Stomach (tissue), 9 donors: Measurements from ENCODE around the gene NAV2. TPM values are rescaled to one million over a fixed set of nuclear protein-coding genes. Genes with fewer than 3 reads are reported as not detected.

Experiments used
- DNase-seq, 2 donors: peaks; one replicate each; pipeline versions ENCODE4 v3.0.0 to v3.0.0-alpha.2; 2013 to 2019
- H3K27ac ChIP-seq, 5 donors: fragments of 200-600 bp in 4 of 5; sonication (generic) in 4 of 5; one replicate each; pipeline ENCODE4 v1.5.1; 2013 to 2019; ENCODE audit warnings: mild to moderate bottlenecking in 1 of 5, moderate library complexity in 1 of 5
- H3K27me3 ChIP-seq, 3 donors: fragments of 200-600 bp; sonication (generic); one replicate each; pipeline ENCODE4 v1.5.1; 2017 to 2019; ENCODE audit warnings: mixed run types in 1 of 3
- H3K36me3 ChIP-seq, 4 donors: fragments of 200-600 bp; sonication (generic); 1 replicate in 3 of 4; 2 replicates in 1 of 4; pipeline ENCODE4 v1.5.1; 2016 to 2019
- H3K4me1 ChIP-seq, 4 donors: fragments of 200-600 bp; sonication (generic); one replicate each; pipeline ENCODE4 v1.5.1; 2016 to 2019
- H3K4me3 ChIP-seq, 4 donors: fragments of 200-600 bp; sonication (generic) in 3 of 4; one replicate each; pipeline ENCODE4 v1.5.1; 2016 to 2019; ENCODE audit warnings: mild to moderate bottlenecking in 1 of 4
- H3K9me3 ChIP-seq, 4 donors: fragments of 200-600 bp; sonication (generic); one replicate each; pipeline ENCODE4 v1.5.1; 2016 to 2019
- CTCF ChIP-seq, 7 experiments: fragments of 450-650 bp in 4 of 7; fragments of 200-600 bp in 3 of 7; sonication (generic) in 3 of 7; IDR thresholded peaks; one replicate each; pipeline ENCODE4 v1.5.1; 2016 to 2019; ENCODE audit warnings: antibody characterized with exemption in 7 of 7, control low read depth in 2 of 7, mild to moderate bottlenecking in 1 of 7
- EP300 ChIP-seq: sonication (generic); formaldehyde crosslinking; IDR thresholded peaks from one replicate; pipeline ENCODE4 v1.6.1; 2017; ENCODE audit warnings: antibody characterized with exemption
- POLR2A ChIP-seq, 4 donors: fragments of 450-650 bp; IDR thresholded peaks; one replicate each; pipeline ENCODE4 v1.6.1; 2016; ENCODE audit warnings: antibody characterized with exemption in 4 of 4, control low read depth in 2 of 4, mild to moderate bottlenecking in 1 of 4, moderate library complexity in 1 of 4
- POLR2AphosphoS5 ChIP-seq, 3 donors: sonication (generic); formaldehyde crosslinking; IDR thresholded peaks; one replicate each; pipeline ENCODE4 v1.6.1; 2016; ENCODE audit warnings: antibody characterized with exemption in 3 of 3
- WGBS, 5 donors: extraction: QIAGEN DNeasy Blood & Tissue Kit in 3 of 5; methylation state at CpG; one replicate each; pipeline versions ENCODE4 v1.1.5 to v1.1.7; 2013 to 2018; 5-methylcytosine and 5-hydroxymethylcytosine counted together
- intact Hi-C: fragments of 100-400 bp; cut with DNase I; formaldehyde crosslinking; loops from one replicate; pipeline ENCODE4 v1.15.1; 2023; ENCODE audit warnings: low total_unique reads
- polyA plus RNA-seq, 3 donors: library from polyadenylated mRNA; stranded (reverse); fragments of 200-250 nt; gene quantifications; one replicate each; pipeline ENCODE4 v1.2.3, GENCODE V29; 2013
- total RNA-seq, 5 donors: library from RNA; depleted of rRNA; stranded (reverse); fragments of >200 nt; gene quantifications; one replicate each; pipeline versions ENCODE4 v1.1.0 to v1.2.3, GENCODE V29; 2014 to 2016
- donor health status: healthy with polysubstance abuse.
- donor health status: Bipolar disorder and iron deficiency.
- donor health status: healthy.

NAV2 gene
- total and polyA plus RNA-seq, 8 donors: 1.8 to 92.4 (median 7.9) TPM

- intact Hi-C loops: no loop called here
- no peak for DNase-seq
- no peak overlapping the region for H3K27ac ChIP-seq
- WGBS, 5 donors: 30 to 69% (median 33%) methylated on average over 2 of the region's 2 CpGs
- H3K4me1 ChIP-seq: peaks cover 21 to 72% (median 53%) of the 10 kb centered on the region in 4 donors
- H3K27me3 ChIP-seq: no peaks in the 10 kb centered on the region
- H3K4me3 ChIP-seq: no peak overlapping the region
- no peaks in the 10 kb centered on the region for H3K9me3 ChIP-seq
- TF ChIP-seq EP300: no peak
- TF ChIP-seq POLR2AphosphoS5 (IDR thresholded peaks at IDR 0.05): no peak
- TF ChIP-seq POLR2A (IDR thresholded peaks at IDR 0.05): no peak
- no peaks in the 10 kb centered on the region for H3K36me3 ChIP-seq
Measured at GRCh38 chr11:19805827-19806226, 93.2 kb downstream of the NAV2 start.

GRCh38 chr11:19806251-19806650, 93.6 kb downstream of the NAV2 start:
- Histone ChIP-seq H3K27ac (no peak overlapping the region), H3K4me3 (no peak overlapping the region), H3K36me3 (no peaks in the 10 kb centered on the region), H3K4me1 (peaks cover 21 to 72% (median 50%) of the 10 kb centered on the region in 4 donors), H3K27me3 (no peaks in the 10 kb centered on the region), H3K9me3 (no peaks in the 10 kb centered on the region)
- whole genome bisulfite sequencing, 5 donors: 55 to 77% (median 69%) methylated on average over 2 of the region's 2 CpGs
- DNase-seq: no peak
- TF ChIP-seq POLR2A (IDR thresholded peaks at IDR 0.05) (no peak), EP300 (no peak), CTCF (IDR thresholded peaks at IDR 0.05) (no peak), POLR2AphosphoS5 (IDR thresholded peaks at IDR 0.05) (no peak)
- intact Hi-C loops: no loop called here

GRCh38 chr11:19808076-19808911, 95.7 kb downstream of the NAV2 start:
- H3K36me3 ChIP-seq: no peaks in the 10 kb centered on the region
- 79 to 94% (median 88%) methylated on average over 1 of the region's 1 CpG for WGBS, 5 donors
- intact Hi-C loops: no loop called here
- H3K27me3 ChIP-seq: no peaks in the 10 kb centered on the region
- no peak overlapping the region for H3K4me3 ChIP-seq
- TF ChIP-seq POLR2A (IDR thresholded peaks at IDR 0.05): no peak
- TF ChIP-seq CTCF (IDR thresholded peaks at IDR 0.05): no peak
- no peak for TF ChIP-seq EP300
- H3K9me3 ChIP-seq: no peaks in the 10 kb centered on the region
- DNase-seq: no peak
- H3K4me1 ChIP-seq: peaks cover 7 to 72% (median 45%) of the 10 kb centered on the region in 4 donors
- H3K27ac ChIP-seq: no peak overlapping the region

GRCh38 chr11:19810852-19811251, 98.2 kb downstream of the NAV2 start:
- no peaks in the 10 kb centered on the region for H3K9me3 ChIP-seq
- intact Hi-C loops: no loop called here
- no peaks in the 10 kb centered on the region for H3K36me3 ChIP-seq
- peaks cover 1 to 71% (median 44%) of the 10 kb centered on the region in 4 donors for H3K4me1 ChIP-seq
- WGBS, 5 donors: 75 to 84% (median 83%) methylated on average over 4 of the region's 4 CpGs
- H3K27ac ChIP-seq: no peak overlapping the region
- TF ChIP-seq POLR2A (IDR thresholded peaks at IDR 0.05): no peak
- TF ChIP-seq EP300: no peak
- TF ChIP-seq POLR2AphosphoS5 (IDR thresholded peaks at IDR 0.05): no peak
- no peak for TF ChIP-seq CTCF (IDR thresholded peaks at IDR 0.05)
- no peak for DNase-seq
- no peaks in the 10 kb centered on the region for H3K27me3 ChIP-seq
- no peak overlapping the region for H3K4me3 ChIP-seq

GRCh38 chr11:19811380-19811779, 98.7 kb downstream of the NAV2 start:
- peaks cover 0 to 69% (median 44%) of the 10 kb centered on the region in 4 donors for H3K4me1 ChIP-seq
- H3K27me3 ChIP-seq: no peaks in the 10 kb centered on the region
- no peak overlapping the region for H3K27ac ChIP-seq
- H3K36me3 ChIP-seq: no peaks in the 10 kb centered on the region
- DNase-seq: no peak
- intact Hi-C loops: no loop called here
- H3K4me3 ChIP-seq: no peak overlapping the region
- no peak for TF ChIP-seq POLR2A (IDR thresholded peaks at IDR 0.05)
- TF ChIP-seq CTCF (IDR thresholded peaks at IDR 0.05): no peak
- no peak for TF ChIP-seq EP300
- TF ChIP-seq POLR2AphosphoS5 (IDR thresholded peaks at IDR 0.05): no peak
- 65 to 85% (median 67%) methylated on average over 1 of the region's 1 CpG for WGBS, 5 donors
- no peaks in the 10 kb centered on the region for H3K9me3 ChIP-seq
